HepG2 (cell line): ENCODE data around the gene CCL22. TPM values are rescaled to one million over a fixed set of nuclear protein-coding genes. Genes with fewer than 3 reads are reported as not detected.

Experiments used
- BCLAF1 ChIP-seq: fragments of 450-650 bp; IDR thresholded peaks from 2 replicates; pipeline ENCODE4 v1.6.1; 2017; ENCODE audit warnings: mild to moderate bottlenecking
- DDIT3 ChIP-seq: sonication (generic); formaldehyde crosslinking; IDR thresholded peaks from 2 replicates; pipeline ENCODE4 v1.4.0; 2020; ENCODE audit warnings: mild to moderate bottlenecking, missing genetic modification reagents
- DPF2 ChIP-seq: sonication (generic); formaldehyde crosslinking; IDR thresholded peaks from 2 replicates; pipeline ENCODE4 v1.4.0; 2020; ENCODE audit warnings: mild to moderate bottlenecking, low read depth, missing genetic modification reagents, borderline replicate concordance
- KDM4B ChIP-seq: sonication (generic); formaldehyde crosslinking; IDR thresholded peaks from 2 replicates; pipeline ENCODE4 v1.4.0; 2020; ENCODE audit warnings: missing genetic modification reagents
- MIXL1 ChIP-seq: IDR thresholded peaks from 2 replicates; pipeline ENCODE4 v1.6.1; 2016
- MLX ChIP-seq: IDR thresholded peaks from 2 replicates; pipeline ENCODE4 v1.6.1; 2016
- MXI1 ChIP-seq: IDR thresholded peaks from 3 replicates; pipeline ENCODE4 v1.6.1; 2012; ENCODE audit warnings: low read depth, low read length, inconsistent platforms, borderline replicate concordance
- RFX5 ChIP-seq: IDR thresholded peaks from 2 replicates; pipeline ENCODE4 v1.6.1; 2011; ENCODE audit warnings: low read depth, low read length, improper control_type of control experiment
- SRY ChIP-seq: sonication (generic); formaldehyde crosslinking; IDR thresholded peaks from 2 replicates; pipeline ENCODE4 v1.8.0; 2022; ENCODE audit warnings: mild to moderate bottlenecking, missing genetic modification reagents
- TRIM24 ChIP-seq: sonication (generic); formaldehyde crosslinking; IDR thresholded peaks from 2 replicates; pipeline ENCODE4 v1.8.0; 2022; ENCODE audit warnings: mild to moderate bottlenecking, missing genetic modification reagents
- ZBED4 ChIP-seq: sonication (generic); formaldehyde crosslinking; IDR thresholded peaks from 2 replicates; pipeline ENCODE4 v1.4.0; 2020; ENCODE audit warnings: missing genetic modification reagents, borderline replicate concordance
- ZFAT ChIP-seq: sonication (generic); formaldehyde crosslinking; conservative IDR thresholded peaks from 2 replicates; pipeline ENCODE4 v1.8.1; 2023; ENCODE audit warnings: missing genetic modification reagents, inconsistent platforms
- ZNF24 ChIP-seq: fragments of 450-650 bp; IDR thresholded peaks from 2 replicates; pipeline ENCODE4 v1.6.1; 2017; ENCODE audit warnings: antibody characterized with exemption, mild to moderate bottlenecking
- ZNF543 ChIP-seq: sonication (generic); formaldehyde crosslinking; IDR thresholded peaks from 2 replicates; pipeline ENCODE4 v1.4.0; 2020; ENCODE audit warnings: mild to moderate bottlenecking, missing genetic modification reagents
- ZNF672 ChIP-seq: sonication (generic); formaldehyde crosslinking; IDR thresholded peaks from 2 replicates; pipeline ENCODE4 v1.8.1; 2022; ENCODE audit warnings: missing genetic modification reagents
- ZNF883 ChIP-seq: sonication (generic); formaldehyde crosslinking; IDR thresholded peaks from 2 replicates; pipeline ENCODE4 v1.5.1; 2020; ENCODE audit warnings: mild to moderate bottlenecking, missing genetic modification reagents; ENCODE audit errors: not compliant biosample characterization
- polyA plus RNA-seq, 8 experiments: library from polyadenylated mRNA; depleted of rRNA in 3 of 8; stranded (reverse) in 7 of 8; unstranded in 1 of 8; fragments of >200 nt; fragmentation: Illumina TruSeq in 4 of 8; extraction: Trizol in 4 of 8; gene quantifications; 2 replicates each; pipeline versions ENCODE4 v1.2.1 to v1.2.3, GENCODE V29; 2011 to 2016; ENCODE audit warnings: low read depth in 4 of 8, missing spikeins in 1 of 8, mixed read lengths in 1 of 8; ENCODE audit not compliant: insufficient read depth in 1 of 8
- total RNA-seq, 5 experiments: library from RNA; depleted of rRNA; stranded (reverse); fragments of >200 nt; fragmentation: Illumina TruSeq; extraction: Trizol; gene quantifications; 2 replicates each; pipeline ENCODE4 v1.2.3, GENCODE V29; 2016; ENCODE audit warnings: low read depth in 1 of 5

The CCL22 gene
- total and polyA plus RNA-seq, 2 of the 13 experiments (the other 11 are each of a cell fraction or from before 2014, with no cell fraction given): not detected

- peak; percentile 9; the same call in 1 of the 3 replicates for TF ChIP-seq MXI1
- no peak; the same call in 1 of the 2 replicates for TF ChIP-seq ZNF672 (CRISPR knock-in tag)
- no peak for TF ChIP-seq TRIM24 (CRISPR knock-in tag)
- no peak; the same call in 1 of the 2 replicates for TF ChIP-seq ZFAT (CRISPR knock-in tag)
- no peak; the same call in 1 of the 2 replicates for TF ChIP-seq DPF2 (CRISPR knock-in tag)
- TF ChIP-seq ZNF883: peak; percentile 97
- TF ChIP-seq ZNF24: no peak
- peak; percentile 95; the same call in 1 of the 2 replicates for TF ChIP-seq KDM4B (CRISPR knock-in tag)
- TF ChIP-seq ZNF543 (CRISPR knock-in tag): peak; percentile 92
- TF ChIP-seq RFX5: no peak
- TF ChIP-seq SRY (CRISPR knock-in tag): peak; percentile 82; the same call in 1 of the 2 replicates
- TF ChIP-seq ZBED4 (CRISPR knock-in tag): peak; percentile 83
- TF ChIP-seq MIXL1 (CRISPR knock-in tag): no peak; the same call in 1 of the 2 replicates
- no peak for TF ChIP-seq BCLAF1
- peak; percentile 10 for TF ChIP-seq MLX (CRISPR knock-in tag)
- TF ChIP-seq DDIT3: no peak
Observed at GRCh38 chr16:57372372-57373116, 14.0 kb downstream of the CCL22 start, which contains the start of gene CX3CL1 (continued).
